Globus pallidus (tissue), 1 donor: Measurements from ENCODE around the gene PIK3C2G.

Experiments
- DNase-seq: peaks from one replicate; pipeline ENCODE4 v3.0.0-alpha.2; 2015; ENCODE audit warnings: low spot score

Gene PIK3C2G

GRCh38 chr12:18345021-18345735, 83.9 kb downstream of the PIK3C2G start:
- peak; percentile 8 for DNase-seq

- no peak for DNase-seq
Observed at GRCh38 chr12:18352312-18352711, 91.0 kb downstream of the PIK3C2G start.

- no peak for DNase-seq
Observed at GRCh38 chr12:18355429-18355828, 94.1 kb downstream of the PIK3C2G start.

GRCh38 chr12:18358077-18358476, 96.8 kb downstream of the PIK3C2G start:
- DNase-seq = no peak

- DNase-seq = no peak
Observed at GRCh38 chr12:18358930-18359329, 97.6 kb downstream of the PIK3C2G start.

- DNase-seq = no peak
Observed at GRCh38 chr12:18361433-18361832, 100.1 kb downstream of the PIK3C2G start.

GRCh38 chr12:18363321-18363720, 102.0 kb downstream of the PIK3C2G start:
- DNase-seq = no peak

GRCh38 chr12:18368594-18368993, 107.3 kb downstream of the PIK3C2G start:
- no peak for DNase-seq

GRCh38 chr12:18373181-18373580, 111.9 kb downstream of the PIK3C2G start:
- no peak for DNase-seq

- no peak for DNase-seq
Observed at GRCh38 chr12:18375131-18375530, 113.8 kb downstream of the PIK3C2G start.

- no peak for DNase-seq
Observed at GRCh38 chr12:18375583-18375982, 114.3 kb downstream of the PIK3C2G start.

- no peak for DNase-seq
Observed at GRCh38 chr12:18382236-18382885, 121.0 kb downstream of the PIK3C2G start.

GRCh38 chr12:18383203-18383602, 121.9 kb downstream of the PIK3C2G start:
- no peak for DNase-seq

GRCh38 chr12:18387706-18388105, 126.4 kb downstream of the PIK3C2G start:
- no peak for DNase-seq

GRCh38 chr12:18389820-18390219, 128.5 kb downstream of the PIK3C2G start:
- no peak for DNase-seq

GRCh38 chr12:18391151-18391550, 129.8 kb downstream of the PIK3C2G start:
- no peak for DNase-seq

GRCh38 chr12:18394742-18395141, 133.4 kb downstream of the PIK3C2G start:
- no peak for DNase-seq

- DNase-seq = no peak
Observed at GRCh38 chr12:18400186-18400585, 138.9 kb downstream of the PIK3C2G start.

- DNase-seq = no peak
Observed at GRCh38 chr12:18402872-18403611, 141.7 kb downstream of the PIK3C2G start.

GRCh38 chr12:18411453-18411852, 150.1 kb downstream of the PIK3C2G start:
- no peak for DNase-seq

GRCh38 chr12:18414671-18415070, 153.4 kb downstream of the PIK3C2G start:
- no peak for DNase-seq

GRCh38 chr12:18415227-18415626, 153.9 kb downstream of the PIK3C2G start:
- no peak for DNase-seq

GRCh38 chr12:18416412-18416811, 155.1 kb downstream of the PIK3C2G start:
- no peak for DNase-seq
